ENCODE measurements around the gene PRKAG2. TPM values are rescaled to one million over a fixed set of nuclear protein-coding genes. Genes with fewer than 3 reads are reported as not detected.

Gene PRKAG2
- total and polyA plus RNA-seq, 2 experiments from 2014 or later, result 9.1 to 14.9 TPM

DNA sequence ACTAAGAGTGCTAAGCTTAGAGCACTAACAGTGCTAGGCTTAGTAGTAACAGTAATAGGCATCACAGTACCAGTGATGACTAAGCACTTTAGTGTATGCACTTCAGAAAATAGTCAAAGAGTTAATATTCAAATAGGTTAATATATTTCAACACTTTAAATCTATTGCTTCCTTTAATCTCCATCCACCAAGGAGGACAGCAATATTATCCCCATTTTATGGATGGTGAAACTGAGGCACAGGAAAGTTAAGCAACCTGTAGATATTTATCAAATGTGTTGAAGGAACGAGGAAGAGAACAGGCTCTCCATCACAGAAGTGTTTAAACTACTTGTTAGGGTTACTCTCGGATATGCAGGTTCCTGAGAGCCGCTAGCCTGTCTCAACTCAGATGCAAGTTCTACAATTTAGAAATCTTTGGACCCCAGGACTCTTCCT, 165.5 kb downstream of the PRKAG2 start:
- Histone ChIP-seq H3F3A (replicated peaks; ENCODE audit: low read depth) (no peaks in the 10 kb centered on the region), H4K20me1 (replicated peaks; ENCODE audit: insufficient read depth) (no peaks in the 10 kb centered on the region), H3K27me3 (ENCODE audit: insufficient read depth) (no peaks in the 10 kb centered on the region), H2AFZ (no peak overlapping the region), H3K4me3 (no peak overlapping the region), H3K27ac (ENCODE audit: low read depth) (no peak overlapping the region), H3K4me2 (no peak overlapping the region), H3K79me2 (replicated peaks; ENCODE audit: insufficient read depth) (no peaks in the 10 kb centered on the region), H3K36me3 (ENCODE audit: insufficient read depth) (no peaks in the 10 kb centered on the region), H3K4me1 (ENCODE audit: insufficient read depth) (no peaks in the 10 kb centered on the region), H3K9me2 (ENCODE audit: insufficient read depth) (no peaks in the 10 kb centered on the region)
- Mint-ChIP-seq H3K4me3 (no peak overlapping the region), H3K9me3 (no peaks in the 10 kb centered on the region), H3K4me1 (no peaks in the 10 kb centered on the region; the same call in 2 of the 3 replicates), H3K27me3 (ENCODE audit: insufficient read depth, low read depth, poor library complexity) (peaks cover 12% of the 10 kb centered on the region), H3K36me3 (ENCODE audit: low read depth) (no peaks in the 10 kb centered on the region), H3K27ac (no peak overlapping the region)
- ATAC-seq, result no peak
- no peak for DNase-seq (ENCODE audit: low spot score)
- TF ChIP-seq CREB1 (CRISPR knock-in tag; IDR thresholded peaks at IDR 0.05; ENCODE audit: low read depth) (no peak), EZH2 (IDR thresholded peaks at IDR 0.05; ENCODE audit: low read depth, unreplicated experiment) (no peak)
- TF ChIP-seq, protein P1, sequence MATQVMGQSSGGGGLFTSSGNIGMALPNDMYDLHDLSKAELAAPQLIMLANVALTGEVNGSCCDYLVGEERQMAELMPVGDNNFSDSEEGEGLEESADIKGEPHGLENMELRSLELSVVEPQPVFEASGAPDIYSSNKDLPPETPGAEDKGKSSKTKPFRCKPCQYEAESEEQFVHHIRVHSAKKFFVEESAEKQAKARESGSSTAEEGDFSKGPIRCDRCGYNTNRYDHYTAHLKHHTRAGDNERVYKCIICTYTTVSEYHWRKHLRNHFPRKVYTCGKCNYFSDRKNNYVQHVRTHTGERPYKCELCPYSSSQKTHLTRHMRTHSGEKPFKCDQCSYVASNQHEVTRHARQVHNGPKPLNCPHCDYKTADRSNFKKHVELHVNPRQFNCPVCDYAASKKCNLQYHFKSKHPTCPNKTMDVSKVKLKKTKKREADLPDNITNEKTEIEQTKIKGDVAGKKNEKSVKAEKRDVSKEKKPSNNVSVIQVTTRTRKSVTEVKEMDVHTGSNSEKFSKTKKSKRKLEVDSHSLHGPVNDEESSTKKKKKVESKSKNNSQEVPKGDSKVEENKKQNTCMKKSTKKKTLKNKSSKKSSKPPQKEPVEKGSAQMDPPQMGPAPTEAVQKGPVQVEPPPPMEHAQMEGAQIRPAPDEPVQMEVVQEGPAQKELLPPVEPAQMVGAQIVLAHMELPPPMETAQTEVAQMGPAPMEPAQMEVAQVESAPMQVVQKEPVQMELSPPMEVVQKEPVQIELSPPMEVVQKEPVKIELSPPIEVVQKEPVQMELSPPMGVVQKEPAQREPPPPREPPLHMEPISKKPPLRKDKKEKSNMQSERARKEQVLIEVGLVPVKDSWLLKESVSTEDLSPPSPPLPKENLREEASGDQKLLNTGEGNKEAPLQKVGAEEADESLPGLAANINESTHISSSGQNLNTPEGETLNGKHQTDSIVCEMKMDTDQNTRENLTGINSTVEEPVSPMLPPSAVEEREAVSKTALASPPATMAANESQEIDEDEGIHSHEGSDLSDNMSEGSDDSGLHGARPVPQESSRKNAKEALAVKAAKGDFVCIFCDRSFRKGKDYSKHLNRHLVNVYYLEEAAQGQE (IDR thresholded peaks at IDR 0.05; ENCODE audit: unreplicated experiment), result no peak
- TF ChIP-seq, protein P2, sequence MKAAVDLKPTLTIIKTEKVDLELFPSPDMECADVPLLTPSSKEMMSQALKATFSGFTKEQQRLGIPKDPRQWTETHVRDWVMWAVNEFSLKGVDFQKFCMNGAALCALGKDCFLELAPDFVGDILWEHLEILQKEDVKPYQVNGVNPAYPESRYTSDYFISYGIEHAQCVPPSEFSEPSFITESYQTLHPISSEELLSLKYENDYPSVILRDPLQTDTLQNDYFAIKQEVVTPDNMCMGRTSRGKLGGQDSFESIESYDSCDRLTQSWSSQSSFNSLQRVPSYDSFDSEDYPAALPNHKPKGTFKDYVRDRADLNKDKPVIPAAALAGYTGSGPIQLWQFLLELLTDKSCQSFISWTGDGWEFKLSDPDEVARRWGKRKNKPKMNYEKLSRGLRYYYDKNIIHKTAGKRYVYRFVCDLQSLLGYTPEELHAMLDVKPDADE (IDR thresholded peaks at IDR 0.05), result no peak
- TF ChIP-seq, protein P3, sequence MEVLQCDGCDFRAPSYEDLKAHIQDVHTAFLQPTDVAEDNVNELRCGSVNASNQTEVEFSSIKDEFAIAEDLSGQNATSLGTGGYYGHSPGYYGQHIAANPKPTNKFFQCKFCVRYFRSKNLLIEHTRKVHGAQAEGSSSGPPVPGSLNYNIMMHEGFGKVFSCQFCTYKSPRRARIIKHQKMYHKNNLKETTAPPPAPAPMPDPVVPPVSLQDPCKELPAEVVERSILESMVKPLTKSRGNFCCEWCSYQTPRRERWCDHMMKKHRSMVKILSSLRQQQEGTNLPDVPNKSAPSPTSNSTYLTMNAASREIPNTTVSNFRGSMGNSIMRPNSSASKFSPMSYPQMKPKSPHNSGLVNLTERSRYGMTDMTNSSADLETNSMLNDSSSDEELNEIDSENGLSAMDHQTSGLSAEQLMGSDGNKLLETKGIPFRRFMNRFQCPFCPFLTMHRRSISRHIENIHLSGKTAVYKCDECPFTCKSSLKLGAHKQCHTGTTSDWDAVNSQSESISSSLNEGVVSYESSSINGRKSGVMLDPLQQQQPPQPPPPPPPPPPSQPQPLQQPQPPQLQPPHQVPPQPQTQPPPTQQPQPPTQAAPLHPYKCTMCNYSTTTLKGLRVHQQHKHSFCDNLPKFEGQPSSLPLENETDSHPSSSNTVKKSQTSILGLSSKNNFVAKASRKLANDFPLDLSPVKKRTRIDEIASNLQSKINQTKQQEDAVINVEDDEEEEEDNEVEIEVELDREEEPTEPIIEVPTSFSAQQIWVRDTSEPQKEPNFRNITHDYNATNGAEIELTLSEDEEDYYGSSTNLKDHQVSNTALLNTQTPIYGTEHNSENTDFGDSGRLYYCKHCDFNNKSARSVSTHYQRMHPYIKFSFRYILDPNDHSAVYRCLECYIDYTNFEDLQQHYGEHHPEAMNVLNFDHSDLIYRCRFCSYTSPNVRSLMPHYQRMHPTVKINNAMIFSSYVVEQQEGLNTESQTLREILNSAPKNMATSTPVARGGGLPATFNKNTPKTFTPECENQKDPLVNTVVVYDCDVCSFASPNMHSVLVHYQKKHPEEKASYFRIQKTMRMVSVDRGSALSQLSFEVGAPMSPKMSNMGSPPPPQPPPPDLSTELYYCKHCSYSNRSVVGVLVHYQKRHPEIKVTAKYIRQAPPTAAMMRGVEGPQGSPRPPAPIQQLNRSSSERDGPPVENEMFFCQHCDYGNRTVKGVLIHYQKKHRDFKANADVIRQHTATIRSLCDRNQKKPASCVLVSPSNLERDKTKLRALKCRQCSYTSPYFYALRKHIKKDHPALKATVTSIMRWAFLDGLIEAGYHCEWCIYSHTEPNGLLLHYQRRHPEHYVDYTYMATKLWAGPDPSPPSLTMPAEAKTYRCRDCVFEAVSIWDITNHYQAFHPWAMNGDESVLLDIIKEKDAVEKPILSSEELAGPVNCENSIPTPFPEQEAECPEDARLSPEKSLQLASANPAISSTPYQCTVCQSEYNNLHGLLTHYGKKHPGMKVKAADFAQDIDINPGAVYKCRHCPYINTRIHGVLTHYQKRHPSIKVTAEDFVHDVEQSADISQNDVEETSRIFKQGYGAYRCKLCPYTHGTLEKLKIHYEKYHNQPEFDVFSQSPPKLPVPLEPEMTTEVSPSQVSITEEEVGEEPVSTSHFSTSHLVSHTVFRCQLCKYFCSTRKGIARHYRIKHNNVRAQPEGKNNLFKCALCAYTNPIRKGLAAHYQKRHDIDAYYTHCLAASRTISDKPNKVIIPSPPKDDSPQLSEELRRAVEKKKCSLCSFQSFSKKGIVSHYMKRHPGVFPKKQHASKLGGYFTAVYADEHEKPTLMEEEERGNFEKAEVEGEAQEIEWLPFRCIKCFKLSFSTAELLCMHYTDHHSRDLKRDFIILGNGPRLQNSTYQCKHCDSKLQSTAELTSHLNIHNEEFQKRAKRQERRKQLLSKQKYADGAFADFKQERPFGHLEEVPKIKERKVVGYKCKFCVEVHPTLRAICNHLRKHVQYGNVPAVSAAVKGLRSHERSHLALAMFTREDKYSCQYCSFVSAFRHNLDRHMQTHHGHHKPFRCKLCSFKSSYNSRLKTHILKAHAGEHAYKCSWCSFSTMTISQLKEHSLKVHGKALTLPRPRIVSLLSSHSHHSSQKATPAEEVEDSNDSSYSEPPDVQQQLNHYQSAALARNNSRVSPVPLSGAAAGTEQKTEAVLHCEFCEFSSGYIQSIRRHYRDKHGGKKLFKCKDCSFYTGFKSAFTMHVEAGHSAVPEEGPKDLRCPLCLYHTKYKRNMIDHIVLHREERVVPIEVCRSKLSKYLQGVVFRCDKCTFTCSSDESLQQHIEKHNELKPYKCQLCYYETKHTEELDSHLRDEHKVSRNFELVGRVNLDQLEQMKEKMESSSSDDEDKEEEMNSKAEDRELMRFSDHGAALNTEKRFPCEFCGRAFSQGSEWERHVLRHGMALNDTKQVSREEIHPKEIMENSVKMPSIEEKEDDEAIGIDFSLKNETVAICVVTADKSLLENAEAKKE (CRISPR knock-in tag; IDR thresholded peaks at IDR 0.05), result no peak
